Activated CD8-positive, alpha-beta T cell treated with anti-CD3 and anti-CD28 coated beads, Interleukin-2, amount 10 ng/mL, durations not matched to agents 7 days and 5 days (primary cell): ENCODE measurements around the gene IGFLR1. TPM values are rescaled to one million over a fixed set of nuclear protein-coding genes. Genes with fewer than 3 reads are reported as not detected.

Source experiments
- ATAC-seq: fragments of 150-1000 bp; cut with Tn5 transposase; one replicate; pipeline ENCODE4 v1.10.0; 2021; ENCODE audit warnings: moderate library complexity
- CTCF ChIA-PET: fragments of 350-600 bp; sonication (Branson Sonifier 250); formaldehyde crosslinking; loops from one replicate; lab custom pipeline; 2021; ENCODE audit warnings: antibody characterized with exemption; lab: Charles Lee
- POLR2A ChIA-PET: fragments of 350-600 bp; sonication (Branson Sonifier 250); formaldehyde crosslinking; loops from one replicate; lab custom pipeline; 2021; ENCODE audit warnings: antibody characterized with exemption; lab: Charles Lee
- DNase-seq: peaks from one replicate; pipeline ENCODE4 v3.0.0-alpha.2; 2020
- H3K27ac Mint-ChIP-seq: one replicate; pipeline ENCODE4 v1.8.0; 2021; ENCODE audit warnings: mild to moderate bottlenecking, mixed read lengths
- H3K27me3 Mint-ChIP-seq: one replicate; pipeline ENCODE4 v1.8.0; 2021; ENCODE audit warnings: low read depth, mixed read lengths
- H3K36me3 Mint-ChIP-seq: one replicate; pipeline ENCODE4 v1.8.0; 2021; ENCODE audit warnings: low read depth, mixed read lengths
- H3K4me1 Mint-ChIP-seq: one replicate; pipeline ENCODE4 v1.8.0; 2021; ENCODE audit warnings: low read depth, mixed read lengths
- H3K4me3 Mint-ChIP-seq: one replicate; pipeline ENCODE4 v1.8.0; 2021; ENCODE audit warnings: mild to moderate bottlenecking, mixed read lengths
- H3K9me3 Mint-ChIP-seq: one replicate; pipeline ENCODE4 v1.8.0; 2022; ENCODE audit warnings: mixed read lengths; ENCODE audit not compliant: insufficient read depth
- total RNA-seq, 2 experiments: library from RNA; stranded (reverse); gene quantifications; one replicate each; pipeline ENCODE4 v1.2.3, GENCODE V29; 2021

Gene IGFLR1
- total RNA-seq, 2 experiments from 2014 or later = 29.9 to 37.1 TPM

DNA sequence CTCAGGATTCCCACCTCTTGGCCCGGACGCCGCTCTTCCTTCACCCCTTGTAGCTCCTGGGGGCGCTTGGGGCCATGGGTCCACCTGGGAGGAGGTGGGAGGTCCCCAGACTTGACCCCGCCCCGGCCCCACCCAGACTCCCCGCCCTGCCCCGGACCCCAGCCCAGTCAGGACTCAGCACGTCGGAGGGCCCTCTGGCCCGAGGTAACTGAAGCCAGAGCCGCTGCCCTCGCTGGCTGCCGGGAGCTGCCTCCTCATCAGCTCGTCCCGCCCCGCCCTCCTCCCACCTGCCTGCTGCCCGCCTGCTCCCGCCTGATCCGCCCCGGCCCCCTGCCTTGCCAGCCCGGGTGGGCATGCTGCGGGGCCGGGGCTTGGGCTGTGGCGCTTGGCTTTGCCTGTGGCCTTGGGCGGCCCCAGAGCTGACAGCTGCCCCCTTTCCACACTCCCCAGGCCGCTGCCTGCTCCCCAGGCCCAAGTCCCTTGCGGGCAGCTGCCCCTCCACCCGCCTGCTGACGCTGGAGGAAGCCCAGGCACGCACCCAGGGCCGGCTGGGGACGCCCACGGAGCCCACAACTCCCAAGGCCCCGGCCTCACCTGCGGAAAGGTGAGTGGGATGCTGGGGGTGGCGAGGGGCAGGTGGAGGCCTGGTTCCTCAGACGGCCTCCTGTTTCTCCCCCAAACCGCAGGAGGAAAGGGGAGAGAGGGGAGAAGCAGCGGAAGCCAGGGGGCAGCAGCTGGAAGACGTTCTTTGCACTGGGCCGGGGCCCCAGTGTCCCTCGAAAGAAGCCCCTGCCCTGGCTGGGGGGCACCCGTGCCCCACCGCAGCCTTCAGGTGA is 42.5 kb upstream of the IGFLR1 start:
- no peaks in the 10 kb centered on the region for H3K27me3 Mint-ChIP-seq
- H3K9me3 Mint-ChIP-seq = no peaks in the 10 kb centered on the region
- no peak for DNase-seq
- no peaks in the 10 kb centered on the region for H3K4me1 Mint-ChIP-seq
- ChIA-PET CTCF (no interaction called here), POLR2A (no interaction called here)
- no peak overlapping the region for H3K4me3 Mint-ChIP-seq
- H3K36me3 Mint-ChIP-seq = peaks cover 20% of the 10 kb centered on the region
- H3K27ac Mint-ChIP-seq = no peak overlapping the region
- no peak for ATAC-seq

DNA sequence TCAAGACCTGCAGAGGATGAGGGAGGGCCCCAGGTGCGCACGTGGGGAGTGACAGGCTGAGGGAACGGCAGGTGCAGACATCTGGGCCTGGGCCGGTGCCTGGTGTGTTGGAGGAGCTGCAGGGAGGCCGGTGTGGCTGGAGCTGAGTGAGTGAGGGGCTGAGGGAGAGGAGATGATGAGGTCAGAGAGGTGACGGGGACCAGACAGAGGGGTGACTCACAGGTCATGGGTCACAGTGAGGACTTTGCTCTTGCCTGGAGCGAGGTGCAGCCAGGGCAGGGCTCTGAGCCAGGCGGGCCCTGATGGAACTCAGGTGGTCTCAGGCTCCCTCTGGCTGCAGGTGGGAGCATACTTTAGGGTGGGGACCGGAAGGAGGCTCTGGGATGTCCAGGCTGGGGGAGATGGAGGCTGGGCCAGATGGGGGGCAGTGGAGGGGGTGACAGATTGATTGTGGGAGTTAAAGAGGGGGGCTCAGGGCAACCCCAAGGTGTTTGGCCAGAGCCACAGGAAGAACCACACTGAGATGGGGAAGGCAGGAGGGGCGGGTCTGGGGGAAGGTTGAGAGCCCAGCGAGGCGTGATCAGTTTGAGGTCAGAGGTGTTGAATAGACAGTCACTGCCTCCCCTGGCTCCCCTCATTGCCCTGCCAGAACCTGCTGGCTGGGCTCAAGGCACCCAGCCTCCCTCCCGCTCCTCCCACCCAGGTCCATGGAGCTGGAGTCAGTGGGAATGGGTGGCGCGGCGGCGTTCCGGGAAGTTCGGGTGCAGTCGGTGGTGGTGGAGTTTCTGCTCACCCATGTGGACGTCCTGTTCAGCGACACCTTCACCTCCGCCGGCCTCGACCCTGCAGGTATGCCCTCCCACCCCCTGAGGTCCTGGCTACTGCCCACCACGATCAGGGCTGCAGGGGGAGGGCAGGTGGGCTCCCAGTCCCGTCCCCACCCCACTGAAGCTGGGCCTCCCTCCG is 41.5 kb upstream of the IGFLR1 start:
- ATAC-seq = no peak
- CTCF ChIA-PET = no interaction called here

DNA sequence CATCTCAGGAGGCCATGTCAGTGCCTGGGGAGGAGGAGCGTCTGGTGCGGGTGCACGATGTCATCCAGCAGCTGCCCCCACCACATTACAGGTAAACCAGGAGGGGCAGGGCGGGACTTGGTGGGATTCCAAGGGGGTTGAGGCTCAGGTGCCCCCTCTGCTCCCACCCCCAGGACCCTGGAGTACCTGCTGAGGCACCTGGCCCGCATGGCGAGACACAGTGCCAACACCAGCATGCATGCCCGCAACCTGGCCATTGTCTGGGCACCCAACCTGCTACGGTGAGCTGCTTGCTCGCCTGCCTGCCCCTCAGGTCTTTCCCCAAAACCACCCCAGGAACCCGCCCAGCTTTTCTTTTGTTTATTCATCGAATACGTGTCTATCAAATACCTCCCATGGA is 40.3 kb upstream of the IGFLR1 start:
- Mint-ChIP-seq H3K9me3 (no peaks in the 10 kb centered on the region), H3K27me3 (no peaks in the 10 kb centered on the region), H3K36me3 (peaks cover 28% of the 10 kb centered on the region), H3K4me3 (no peak overlapping the region), H3K27ac (no peak overlapping the region), H3K4me1 (no peaks in the 10 kb centered on the region)
- no peak for DNase-seq
- ATAC-seq = no peak
- POLR2A ChIA-PET = no interaction called here
- CTCF ChIA-PET = no interaction called here

More for the DNA sequence above, 41.5 kb upstream of the IGFLR1 start:
- POLR2A ChIA-PET = no interaction called here
- Mint-ChIP-seq H3K4me3 (no peak overlapping the region), H3K9me3 (no peaks in the 10 kb centered on the region), H3K4me1 (no peaks in the 10 kb centered on the region), H3K27ac (no peak overlapping the region), H3K36me3 (peaks cover 26% of the 10 kb centered on the region), H3K27me3 (no peaks in the 10 kb centered on the region)
- no peak for DNase-seq

DNA sequence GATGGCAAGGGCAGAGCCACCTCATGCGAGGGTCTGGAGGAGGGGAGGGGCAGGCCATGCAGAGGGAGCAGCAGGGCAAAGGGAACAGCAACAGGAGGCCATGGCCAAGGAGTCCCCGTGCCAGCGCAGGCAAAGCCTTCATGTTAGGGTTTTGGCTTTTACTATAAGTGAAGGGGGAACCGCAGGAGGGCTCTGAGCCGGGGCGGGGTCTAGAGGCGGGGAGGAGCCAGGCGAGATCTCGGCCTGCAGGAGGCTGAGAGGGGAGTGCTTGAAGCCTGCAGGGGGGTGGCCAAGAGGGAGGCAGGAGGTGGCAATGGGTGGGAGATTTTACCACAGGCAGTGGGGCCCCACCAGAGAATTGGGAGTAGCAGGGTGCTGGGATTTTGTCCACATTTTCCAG is 39.4 kb upstream of the IGFLR1 start:
- ChIA-PET CTCF (no interaction called here), POLR2A (no interaction called here)
- DNase-seq (no peak), ATAC-seq (no peak)
- Mint-ChIP-seq H3K27ac (no peak overlapping the region), H3K27me3 (no peaks in the 10 kb centered on the region), H3K4me1 (peaks cover 9% of the 10 kb centered on the region), H3K4me3 (no peak overlapping the region), H3K9me3 (no peaks in the 10 kb centered on the region), H3K36me3 (peaks cover 31% of the 10 kb centered on the region)

DNA sequence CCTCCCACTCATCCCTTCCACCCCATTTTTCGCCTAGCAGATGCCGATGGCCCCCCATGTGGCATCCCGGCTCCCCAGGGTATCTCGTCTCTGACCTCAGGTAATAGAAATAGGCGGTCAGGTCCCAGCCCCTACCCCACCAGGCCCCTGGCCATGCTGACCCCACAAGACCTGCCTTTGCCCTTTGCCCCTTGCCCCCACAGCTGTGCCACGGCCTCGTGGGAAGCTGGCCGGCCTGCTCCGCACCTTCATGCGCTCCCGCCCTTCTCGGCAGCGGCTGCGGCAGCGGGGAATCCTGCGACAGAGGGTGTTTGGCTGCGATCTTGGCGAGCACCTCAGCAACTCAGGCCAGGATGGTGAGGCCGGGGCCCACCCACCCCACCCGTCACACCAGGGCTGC is 38.5 kb upstream of the IGFLR1 start:
- Mint-ChIP-seq H3K36me3 (peaks cover 31% of the 10 kb centered on the region), H3K4me1 (peaks cover 16% of the 10 kb centered on the region), H3K9me3 (no peaks in the 10 kb centered on the region), H3K27ac (no peak overlapping the region), H3K4me3 (no peak overlapping the region), H3K27me3 (no peaks in the 10 kb centered on the region)
- no peak for ATAC-seq
- CTCF ChIA-PET = no interaction called here
- POLR2A ChIA-PET = no interaction called here
- no peak for DNase-seq

DNA sequence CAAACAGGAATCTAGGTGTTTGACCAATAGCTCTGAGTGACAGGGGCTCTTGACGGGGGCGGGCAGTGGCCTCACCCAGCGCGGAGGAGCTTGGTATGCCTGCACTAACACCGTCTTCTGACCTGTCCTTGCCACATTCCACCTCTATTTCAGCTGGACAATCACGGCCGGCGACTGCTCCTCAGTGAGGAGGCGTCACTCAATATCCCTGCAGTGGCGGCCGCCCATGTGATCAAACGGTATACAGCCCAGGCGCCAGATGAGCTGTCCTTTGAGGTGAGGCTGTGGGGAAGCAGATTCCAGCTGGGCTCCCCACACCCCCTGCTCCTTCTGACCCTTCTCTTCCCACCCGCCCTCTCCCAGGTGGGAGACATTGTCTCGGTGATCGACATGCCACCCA is 37.8 kb upstream of the IGFLR1 start:
- POLR2A ChIA-PET = no interaction called here
- Mint-ChIP-seq H3K36me3 (peaks cover 31% of the 10 kb centered on the region), H3K27ac (no peak overlapping the region), H3K9me3 (no peaks in the 10 kb centered on the region), H3K27me3 (no peaks in the 10 kb centered on the region), H3K4me3 (no peak overlapping the region), H3K4me1 (peaks cover 18% of the 10 kb centered on the region)
- no peak for ATAC-seq
- no peak for DNase-seq
- CTCF ChIA-PET = interaction anchor here (0.6 kb wide), 1 partner anchor 46 kb away, joined by 3 read pairs; no protein-coding TSS in a partner anchor

DNA sequence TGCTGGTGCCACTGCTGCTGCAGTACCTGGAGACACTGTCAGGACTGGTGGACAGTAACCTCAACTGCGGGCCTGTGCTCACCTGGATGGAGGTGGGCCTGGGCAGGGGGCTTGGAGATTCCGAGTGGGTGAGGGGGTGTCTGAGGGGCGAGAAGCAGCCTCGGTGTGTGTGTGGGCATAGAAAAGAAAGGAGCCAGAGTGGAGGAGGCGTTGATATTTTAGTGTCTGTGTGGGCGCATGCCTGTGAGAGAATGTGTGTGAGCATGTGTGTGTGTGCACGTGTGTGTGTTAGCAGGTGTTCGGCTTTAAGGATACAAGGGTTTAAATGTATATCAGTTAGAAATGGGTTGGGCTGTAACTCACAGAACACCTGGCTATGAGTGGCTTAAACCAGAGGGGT is 36.8 kb upstream of the IGFLR1 start:
- Mint-ChIP-seq H3K27ac (no peak overlapping the region), H3K4me3 (no peak overlapping the region), H3K36me3 (peaks cover 31% of the 10 kb centered on the region), H3K9me3 (no peaks in the 10 kb centered on the region), H3K4me1 (peaks cover 27% of the 10 kb centered on the region), H3K27me3 (no peaks in the 10 kb centered on the region)
- ATAC-seq (no peak), DNase-seq (no peak)
- ChIA-PET CTCF (no interaction called here), POLR2A (no interaction called here)

DNA sequence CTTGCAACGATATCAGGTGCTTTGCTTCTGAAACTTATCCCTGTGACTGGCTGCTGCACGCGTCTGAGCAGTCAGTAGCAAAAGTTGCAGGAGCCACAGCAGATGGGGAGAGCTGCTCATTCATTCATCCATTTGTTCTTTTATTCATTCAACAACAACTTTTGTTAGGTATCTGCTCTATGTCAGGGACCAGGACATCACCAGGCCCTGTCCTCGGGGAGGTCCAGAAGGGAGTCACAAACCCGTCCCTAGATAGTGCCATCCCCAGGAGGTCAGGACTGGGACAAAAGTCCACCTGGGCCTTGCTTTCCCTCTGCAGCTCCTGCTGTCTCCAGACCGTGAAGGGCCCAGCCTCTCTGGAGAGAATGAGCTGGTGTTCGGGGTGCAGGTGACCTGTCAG is 35.7 kb upstream of the IGFLR1 start:
- H3K4me1 Mint-ChIP-seq = peaks cover 27% of the 10 kb centered on the region
- H3K4me3 Mint-ChIP-seq = peak overlapping the region; percentile 1
- H3K27me3 Mint-ChIP-seq = no peaks in the 10 kb centered on the region
- DNase-seq (no peak), ATAC-seq (no peak)
- H3K27ac Mint-ChIP-seq = no peak overlapping the region
- ChIA-PET CTCF (no interaction called here), POLR2A (no interaction called here)
- H3K9me3 Mint-ChIP-seq = no peaks in the 10 kb centered on the region
- peaks cover 27% of the 10 kb centered on the region for H3K36me3 Mint-ChIP-seq

DNA sequence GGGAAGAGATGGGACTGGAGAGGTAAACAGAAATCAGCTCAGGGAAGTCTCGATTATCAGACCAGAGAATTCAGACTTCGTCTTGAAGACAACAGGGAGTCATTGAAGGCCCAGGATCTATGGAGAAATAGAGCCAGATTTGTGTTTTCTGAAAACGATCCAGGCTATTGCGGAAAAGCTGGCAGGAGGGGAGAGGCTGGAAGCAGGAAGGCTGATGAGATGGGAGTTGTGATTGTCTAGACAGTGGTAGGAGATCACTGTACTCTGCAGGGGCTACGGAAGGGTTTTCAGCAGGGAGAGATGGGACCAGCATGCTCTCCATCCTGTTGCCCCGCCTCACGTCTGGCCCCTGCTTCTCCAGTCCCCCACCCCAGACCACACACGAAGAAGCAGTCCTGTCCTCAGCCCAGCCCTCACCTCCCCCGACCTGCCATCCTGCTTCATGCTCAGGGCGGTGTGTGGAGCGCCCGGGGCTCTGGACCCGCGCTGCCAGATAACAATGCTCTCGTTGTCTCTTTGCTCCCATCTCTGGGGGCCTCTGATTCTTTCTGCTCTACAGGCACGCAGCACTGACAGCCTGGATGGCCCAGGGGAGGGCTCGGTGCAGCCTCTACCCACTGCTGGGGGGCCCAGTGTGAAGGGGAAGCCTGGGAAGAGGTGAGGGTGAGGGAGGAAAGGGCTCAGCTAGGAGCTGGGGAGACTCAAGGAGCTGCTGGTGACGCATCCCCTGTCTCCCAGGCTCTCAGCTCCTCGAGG is 35.0 kb upstream of the IGFLR1 start:
- Mint-ChIP-seq H3K9me3 (no peaks in the 10 kb centered on the region), H3K27me3 (no peaks in the 10 kb centered on the region), H3K4me3 (peak overlapping the region; percentile 80), H3K36me3 (peaks cover 22% of the 10 kb centered on the region), H3K27ac (peak overlapping the region; percentile 83), H3K4me1 (peaks cover 27% of the 10 kb centered on the region)
- POLR2A ChIA-PET = no interaction called here
- DNase-seq = no peak
- CTCF ChIA-PET = no interaction called here
- no peak for ATAC-seq

DNA sequence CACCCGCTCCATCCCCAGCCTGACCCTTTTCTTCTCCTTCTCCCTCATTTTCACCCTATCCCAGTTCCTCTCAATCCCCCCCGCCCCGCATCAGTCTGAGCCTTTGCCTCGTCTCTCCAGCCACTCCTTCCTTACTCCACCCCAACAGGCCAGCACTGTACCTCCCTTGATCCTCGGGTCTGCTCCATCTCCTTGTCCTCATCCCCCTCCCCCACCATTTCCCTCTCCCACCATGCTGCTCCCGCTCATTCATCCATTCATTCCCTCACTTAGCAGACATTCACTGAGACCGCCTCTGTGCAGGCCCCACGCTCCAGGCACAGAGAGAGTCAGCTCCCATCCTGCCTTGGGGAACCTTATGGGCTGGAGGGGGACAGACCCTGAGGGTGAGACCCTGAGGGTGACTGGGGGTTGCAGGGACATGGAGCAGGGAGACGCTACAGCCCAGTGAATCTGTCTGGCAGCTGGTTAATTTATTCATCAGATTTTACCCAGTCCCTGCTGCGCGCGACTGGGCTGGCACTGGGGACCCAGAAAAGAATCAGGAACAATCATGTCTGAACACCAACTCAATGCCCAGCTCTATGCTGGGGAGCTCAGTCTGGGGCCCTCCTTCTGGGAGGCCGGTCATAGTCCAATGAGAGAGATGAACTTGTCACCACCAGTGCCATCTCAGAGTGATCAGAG is 34.0 kb upstream of the IGFLR1 start:
- POLR2A ChIA-PET = no interaction called here
- ATAC-seq (no peak), DNase-seq (no peak)
- peak overlapping the region; percentile 83 for H3K27ac Mint-ChIP-seq
- H3K27me3 Mint-ChIP-seq = no peaks in the 10 kb centered on the region
- peak overlapping the region; percentile 80 for H3K4me3 Mint-ChIP-seq
- peaks cover 27% of the 10 kb centered on the region for H3K4me1 Mint-ChIP-seq
- no peaks in the 10 kb centered on the region for H3K9me3 Mint-ChIP-seq
- CTCF ChIA-PET = interaction anchor here (0.5 kb wide), 1 partner anchor 655 kb away, joined by 3 read pairs; no protein-coding TSS in a partner anchor
- peaks cover 16% of the 10 kb centered on the region for H3K36me3 Mint-ChIP-seq
